ENCODE data around the gene PCDHGA10. TPM values are rescaled to one million over a fixed set of nuclear protein-coding genes. Genes with fewer than 3 reads are reported as not detected.
A peak's percentile ranks its signal among the peaks of the same experiment; 100 is the strongest.
"Not testable (repeated sequence)": the region's sequence is repeated elsewhere in the genome, so short reads cannot be mapped to it uniquely, and the experiment has no call there.

The PCDHGA10 gene
- total RNA-seq, 1 donor from 2014 or later: 22.4 TPM

DNA sequence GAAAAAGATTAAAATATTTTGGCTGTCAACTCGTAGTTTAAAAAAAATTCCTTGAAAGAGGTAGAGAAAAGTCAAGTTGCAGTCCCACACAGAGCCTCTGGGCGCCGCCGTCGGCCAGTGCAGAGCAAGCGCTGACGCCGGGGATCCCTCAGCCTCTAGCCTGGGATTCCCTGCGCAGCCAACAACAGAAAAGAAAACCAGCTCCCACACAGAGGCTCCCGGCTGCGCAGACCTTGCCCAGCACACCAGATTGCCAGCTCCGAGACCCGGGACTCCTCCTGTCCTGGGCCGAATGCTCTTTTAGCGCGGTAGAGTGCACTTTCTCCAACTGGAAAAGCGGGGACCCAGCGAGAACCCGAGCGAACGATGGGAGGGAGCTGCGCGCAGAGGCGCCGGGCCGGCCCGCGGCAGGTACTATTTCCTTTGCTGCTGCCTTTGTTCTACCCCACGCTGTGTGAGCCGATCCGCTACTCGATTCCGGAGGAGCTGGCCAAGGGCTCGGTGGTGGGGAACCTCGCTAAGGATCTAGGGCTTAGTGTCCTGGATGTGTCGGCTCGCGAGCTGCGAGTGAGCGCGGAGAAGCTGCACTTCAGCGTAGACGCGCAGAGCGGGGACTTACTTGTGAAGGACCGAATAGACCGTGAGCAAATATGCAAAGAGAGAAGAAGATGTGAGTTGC is 4.8 kb downstream of the PCDHGA10 start, which contains the start of gene PCDHGB7:
PCDHGB7 (plus strand) TSS at position 184 of the 679 bp plus-strand sequence; CDS start at position 367, 183 bp downstream.
- DNase-seq (ENCODE audit: extremely low spot score, unreplicated experiment); H3K27me3 Mint-ChIP-seq (ENCODE audit: unreplicated experiment); H3K4me1 Mint-ChIP-seq (ENCODE audit: unreplicated experiment): not testable (repeated sequence)
- peak within 1 kb of the TSS; percentile 38 for H3K4me3 Mint-ChIP-seq (ENCODE audit: unreplicated experiment)
- H3K36me3 Mint-ChIP-seq (ENCODE audit: unreplicated experiment): peaks cover 71% of the 10 kb centered on the region
- H3K27ac Mint-ChIP-seq (ENCODE audit: unreplicated experiment): peak within 1 kb of the TSS; percentile 71
- H3K9me3 Mint-ChIP-seq (ENCODE audit: unreplicated experiment): peaks cover 37% of the 10 kb centered on the region
- TF ChIP-seq, protein P1, sequence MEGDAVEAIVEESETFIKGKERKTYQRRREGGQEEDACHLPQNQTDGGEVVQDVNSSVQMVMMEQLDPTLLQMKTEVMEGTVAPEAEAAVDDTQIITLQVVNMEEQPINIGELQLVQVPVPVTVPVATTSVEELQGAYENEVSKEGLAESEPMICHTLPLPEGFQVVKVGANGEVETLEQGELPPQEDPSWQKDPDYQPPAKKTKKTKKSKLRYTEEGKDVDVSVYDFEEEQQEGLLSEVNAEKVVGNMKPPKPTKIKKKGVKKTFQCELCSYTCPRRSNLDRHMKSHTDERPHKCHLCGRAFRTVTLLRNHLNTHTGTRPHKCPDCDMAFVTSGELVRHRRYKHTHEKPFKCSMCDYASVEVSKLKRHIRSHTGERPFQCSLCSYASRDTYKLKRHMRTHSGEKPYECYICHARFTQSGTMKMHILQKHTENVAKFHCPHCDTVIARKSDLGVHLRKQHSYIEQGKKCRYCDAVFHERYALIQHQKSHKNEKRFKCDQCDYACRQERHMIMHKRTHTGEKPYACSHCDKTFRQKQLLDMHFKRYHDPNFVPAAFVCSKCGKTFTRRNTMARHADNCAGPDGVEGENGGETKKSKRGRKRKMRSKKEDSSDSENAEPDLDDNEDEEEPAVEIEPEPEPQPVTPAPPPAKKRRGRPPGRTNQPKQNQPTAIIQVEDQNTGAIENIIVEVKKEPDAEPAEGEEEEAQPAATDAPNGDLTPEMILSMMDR (IDR thresholded peaks at IDR 0.05): peak; percentile 32

DNA sequence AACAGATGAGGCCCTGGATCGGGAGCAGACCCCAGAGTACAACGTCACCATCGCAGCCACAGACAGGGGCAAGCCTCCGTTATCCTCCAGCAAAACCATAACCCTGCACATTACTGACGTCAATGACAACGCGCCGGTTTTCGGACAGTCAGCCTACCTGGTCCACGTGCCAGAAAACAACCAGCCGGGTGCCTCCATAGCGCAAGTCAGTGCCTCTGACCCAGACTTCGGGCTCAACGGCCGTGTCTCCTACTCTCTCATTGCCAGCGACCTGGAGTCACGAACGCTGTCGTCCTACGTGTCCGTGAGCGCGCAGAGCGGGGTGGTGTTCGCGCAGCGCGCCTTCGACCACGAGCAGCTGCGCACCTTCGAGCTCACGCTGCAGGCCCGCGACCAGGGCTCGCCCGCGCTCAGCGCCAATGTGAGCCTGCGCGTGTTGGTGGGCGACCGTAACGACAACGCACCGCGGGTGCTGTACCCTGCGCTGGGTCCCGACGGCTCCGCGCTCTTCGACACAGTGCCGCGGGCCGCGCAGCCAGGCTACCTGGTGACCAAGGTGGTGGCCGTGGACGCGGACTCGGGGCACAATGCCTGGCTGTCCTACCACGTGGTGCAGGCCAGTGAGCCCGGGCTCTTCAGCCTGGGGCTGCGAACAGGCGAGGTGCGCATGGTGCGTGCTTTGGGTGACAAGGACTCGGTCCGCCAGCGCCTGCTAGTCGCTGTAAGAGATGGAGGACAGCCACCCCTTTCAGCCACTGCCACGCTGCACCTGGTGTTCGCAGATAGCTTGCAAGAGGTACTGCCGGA is 6.5 kb downstream of the PCDHGA10 start:
- H3K4me3 Mint-ChIP-seq (ENCODE audit: unreplicated experiment): no peak overlapping the region
- peaks cover 36% of the 10 kb centered on the region for H3K9me3 Mint-ChIP-seq (ENCODE audit: unreplicated experiment)
- no peak overlapping the region for H3K27ac Mint-ChIP-seq (ENCODE audit: unreplicated experiment)

DNA sequence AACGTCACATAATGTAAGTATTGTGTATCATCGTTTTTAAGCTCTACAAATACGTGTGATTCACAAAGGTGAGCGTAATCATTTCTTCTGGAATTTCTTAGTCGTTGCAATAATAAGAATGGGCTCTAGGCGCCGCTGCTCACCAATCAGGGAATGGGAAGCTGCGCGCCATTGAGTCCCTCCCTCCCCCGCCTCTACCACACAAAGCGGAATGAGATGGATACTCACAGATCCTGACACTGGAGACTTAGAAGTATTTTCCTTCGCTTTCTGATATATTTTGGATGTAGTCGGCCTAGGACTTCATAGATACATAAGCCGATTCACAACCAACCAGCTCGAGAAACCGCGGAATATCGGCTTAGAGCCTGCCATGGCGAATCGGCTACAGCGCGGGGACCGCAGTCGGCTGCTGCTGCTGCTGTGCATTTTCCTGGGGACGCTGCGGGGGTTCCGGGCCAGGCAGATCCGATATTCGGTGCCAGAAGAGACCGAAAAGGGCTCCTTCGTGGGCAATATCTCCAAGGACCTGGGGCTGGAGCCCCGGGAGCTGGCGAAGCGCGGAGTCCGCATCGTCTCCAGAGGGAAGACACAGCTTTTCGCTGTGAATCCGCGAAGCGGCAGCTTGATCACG is 8.2 kb downstream of the PCDHGA10 start, which contains the start of gene PCDHGA11:
PCDHGA11 (plus strand) TSS at position 197 of the 634 bp plus-strand sequence; CDS start at position 374, 177 bp downstream.
- Mint-ChIP-seq H3K27ac (ENCODE audit: unreplicated experiment) (no peak within 1 kb of the TSS), H3K9me3 (ENCODE audit: unreplicated experiment) (peaks cover 36% of the 10 kb centered on the region), H3K27me3 (ENCODE audit: unreplicated experiment) (no peaks in the 10 kb centered on the region), H3K4me1 (ENCODE audit: unreplicated experiment) (no peaks in the 10 kb centered on the region), H3K36me3 (ENCODE audit: unreplicated experiment) (peaks cover 63% of the 10 kb centered on the region), H3K4me3 (ENCODE audit: unreplicated experiment) (no peak within 1 kb of the TSS)
- TF ChIP-seq, protein P1 (IDR thresholded peaks at IDR 0.05): no peak
- DNase-seq (ENCODE audit: extremely low spot score, unreplicated experiment): no peak

More for the DNA sequence above, 6.5 kb downstream of the PCDHGA10 start:
- TF ChIP-seq, protein P1 (IDR thresholded peaks at IDR 0.05): no peak
- Mint-ChIP-seq H3K4me1 (ENCODE audit: unreplicated experiment) (no peaks in the 10 kb centered on the region), H3K36me3 (ENCODE audit: unreplicated experiment) (peaks cover 64% of the 10 kb centered on the region), H3K27me3 (ENCODE audit: unreplicated experiment) (no peaks in the 10 kb centered on the region)
- no peak for DNase-seq (ENCODE audit: extremely low spot score, unreplicated experiment)

DNA sequence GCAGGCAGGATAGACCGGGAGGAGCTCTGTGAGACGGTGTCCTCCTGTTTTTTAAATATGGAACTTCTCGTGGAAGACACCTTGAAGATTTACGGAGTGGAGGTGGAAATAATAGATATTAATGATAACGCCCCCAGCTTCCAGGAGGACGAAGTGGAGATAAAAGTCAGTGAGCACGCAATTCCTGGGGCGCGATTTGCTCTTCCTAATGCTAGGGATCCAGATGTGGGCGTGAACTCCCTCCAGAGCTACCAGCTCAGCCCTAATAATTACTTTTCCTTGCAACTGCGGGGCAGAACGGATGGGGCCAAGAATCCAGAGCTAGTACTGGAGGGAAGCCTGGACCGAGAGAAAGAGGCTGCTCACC is 8.7 kb downstream of the PCDHGA10 start:
- H3K4me1 Mint-ChIP-seq (ENCODE audit: unreplicated experiment): no peaks in the 10 kb centered on the region
- H3K9me3 Mint-ChIP-seq (ENCODE audit: unreplicated experiment): peaks cover 32% of the 10 kb centered on the region
- H3K27me3 Mint-ChIP-seq (ENCODE audit: unreplicated experiment): no peaks in the 10 kb centered on the region
- TF ChIP-seq, protein P1 (IDR thresholded peaks at IDR 0.05): no peak
- H3K36me3 Mint-ChIP-seq (ENCODE audit: unreplicated experiment): peaks cover 62% of the 10 kb centered on the region
- H3K27ac Mint-ChIP-seq (ENCODE audit: unreplicated experiment): no peak overlapping the region
- H3K4me3 Mint-ChIP-seq (ENCODE audit: unreplicated experiment): no peak overlapping the region
- DNase-seq (ENCODE audit: extremely low spot score, unreplicated experiment): no peak
